Activated B cell treated with CpG ODN at 0.5 μM for 24 hours (primary cell): ENCODE data around the gene RNU6-9. TPM values are rescaled to one million over a fixed set of nuclear protein-coding genes. Genes with fewer than 3 reads are reported as not detected.

ENCODE experiments used
- ATAC-seq: fragments of 200-7000 bp; cut with Tn5 transposase; one replicate; pipeline ENCODE4 v1.10.0; 2021; ENCODE audit warnings: low read depth, mild to moderate bottlenecking, moderate library complexity
- CTCF ChIA-PET: fragments of 350-600 bp; sonication (Branson Sonifier 250); formaldehyde crosslinking; loops from one replicate; lab custom pipeline; 2021; ENCODE audit warnings: antibody characterized with exemption; lab: Charles Lee
- POLR2A ChIA-PET: fragments of 350-600 bp; sonication (Branson Sonifier 250); formaldehyde crosslinking; loops from one replicate; lab custom pipeline; 2021; ENCODE audit warnings: antibody characterized with exemption; lab: Charles Lee
- DNase-seq: peaks from one replicate; pipeline ENCODE4 v3.0.0; 2022
- H3K27ac Mint-ChIP-seq: one replicate; pipeline ENCODE4 v1.8.0; 2020; ENCODE audit warnings: mixed read lengths
- H3K27me3 Mint-ChIP-seq: one replicate; pipeline ENCODE4 v1.8.0; 2021; ENCODE audit warnings: mixed read lengths
- H3K36me3 Mint-ChIP-seq: one replicate; pipeline ENCODE4 v1.8.0; 2021; ENCODE audit warnings: low read depth, mixed read lengths
- H3K4me1 Mint-ChIP-seq: one replicate; pipeline ENCODE4 v1.8.0; 2021; ENCODE audit warnings: mixed read lengths
- H3K4me3 Mint-ChIP-seq: one replicate; pipeline ENCODE4 v1.8.0; 2020; ENCODE audit warnings: mild to moderate bottlenecking, mixed read lengths
- H3K9me3 Mint-ChIP-seq: one replicate; pipeline ENCODE4 v1.8.0; 2020; ENCODE audit warnings: mixed read lengths
- intact Hi-C: fragments of 100-400 bp; cut with micrococcal nuclease; formaldehyde crosslinking; loops from one replicate; pipeline ENCODE4 v1.15.1; 2024
- total RNA-seq: library from RNA; stranded (reverse); gene quantifications from 2 replicates; pipeline ENCODE4 v1.2.3, GENCODE V29; 2022
- TF ChIP-seq, protein P1 (sequence below): fragments of 200-600 bp; IDR thresholded peaks from one replicate; pipeline ENCODE4 v1.8.0; 2022; ENCODE audit warnings: antibody characterized with exemption, mild to moderate bottlenecking

RNU6-9 gene
- total RNA-seq, 1 donor from 2014 or later: not detected

DNA sequence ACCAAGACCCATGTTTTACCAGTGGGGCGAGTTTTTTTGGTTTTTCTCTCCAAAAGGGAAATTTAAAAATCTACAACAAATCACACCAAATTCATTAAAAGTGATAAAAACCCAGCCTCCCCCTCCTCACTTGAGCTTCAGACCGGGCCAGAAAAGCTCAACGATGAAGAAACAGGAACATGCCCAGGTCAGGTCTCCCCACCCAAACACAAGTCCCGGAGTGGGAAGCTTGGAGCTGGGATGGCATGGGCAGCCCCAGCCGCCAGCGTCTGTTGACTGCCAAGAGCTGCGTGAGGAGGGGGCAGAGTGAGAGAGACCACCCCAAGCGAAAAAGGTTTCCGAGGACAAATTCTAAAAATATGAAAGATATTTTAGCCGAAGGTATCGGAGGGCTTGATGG is 3.7 kb downstream of the RNU6-9 start:
- H3K4me3 Mint-ChIP-seq: no peak overlapping the region
- no peak for DNase-seq
- ChIA-PET CTCF (no interaction called here), POLR2A (interaction anchor here (7.8 kb wide), 1 partner anchor 10 kb away, joined by 213 read pairs; no protein-coding TSS in a partner anchor)
- no peaks in the 10 kb centered on the region for H3K27me3 Mint-ChIP-seq
- peaks cover 27% of the 10 kb centered on the region for H3K4me1 Mint-ChIP-seq
- peaks cover 46% of the 10 kb centered on the region for H3K36me3 Mint-ChIP-seq
- no peak overlapping the region for H3K27ac Mint-ChIP-seq
- intact Hi-C loops: no loop called here
- no peak for ATAC-seq
- H3K9me3 Mint-ChIP-seq: no peaks in the 10 kb centered on the region
- TF ChIP-seq, protein P1, sequence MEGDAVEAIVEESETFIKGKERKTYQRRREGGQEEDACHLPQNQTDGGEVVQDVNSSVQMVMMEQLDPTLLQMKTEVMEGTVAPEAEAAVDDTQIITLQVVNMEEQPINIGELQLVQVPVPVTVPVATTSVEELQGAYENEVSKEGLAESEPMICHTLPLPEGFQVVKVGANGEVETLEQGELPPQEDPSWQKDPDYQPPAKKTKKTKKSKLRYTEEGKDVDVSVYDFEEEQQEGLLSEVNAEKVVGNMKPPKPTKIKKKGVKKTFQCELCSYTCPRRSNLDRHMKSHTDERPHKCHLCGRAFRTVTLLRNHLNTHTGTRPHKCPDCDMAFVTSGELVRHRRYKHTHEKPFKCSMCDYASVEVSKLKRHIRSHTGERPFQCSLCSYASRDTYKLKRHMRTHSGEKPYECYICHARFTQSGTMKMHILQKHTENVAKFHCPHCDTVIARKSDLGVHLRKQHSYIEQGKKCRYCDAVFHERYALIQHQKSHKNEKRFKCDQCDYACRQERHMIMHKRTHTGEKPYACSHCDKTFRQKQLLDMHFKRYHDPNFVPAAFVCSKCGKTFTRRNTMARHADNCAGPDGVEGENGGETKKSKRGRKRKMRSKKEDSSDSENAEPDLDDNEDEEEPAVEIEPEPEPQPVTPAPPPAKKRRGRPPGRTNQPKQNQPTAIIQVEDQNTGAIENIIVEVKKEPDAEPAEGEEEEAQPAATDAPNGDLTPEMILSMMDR: no peak

DNA sequence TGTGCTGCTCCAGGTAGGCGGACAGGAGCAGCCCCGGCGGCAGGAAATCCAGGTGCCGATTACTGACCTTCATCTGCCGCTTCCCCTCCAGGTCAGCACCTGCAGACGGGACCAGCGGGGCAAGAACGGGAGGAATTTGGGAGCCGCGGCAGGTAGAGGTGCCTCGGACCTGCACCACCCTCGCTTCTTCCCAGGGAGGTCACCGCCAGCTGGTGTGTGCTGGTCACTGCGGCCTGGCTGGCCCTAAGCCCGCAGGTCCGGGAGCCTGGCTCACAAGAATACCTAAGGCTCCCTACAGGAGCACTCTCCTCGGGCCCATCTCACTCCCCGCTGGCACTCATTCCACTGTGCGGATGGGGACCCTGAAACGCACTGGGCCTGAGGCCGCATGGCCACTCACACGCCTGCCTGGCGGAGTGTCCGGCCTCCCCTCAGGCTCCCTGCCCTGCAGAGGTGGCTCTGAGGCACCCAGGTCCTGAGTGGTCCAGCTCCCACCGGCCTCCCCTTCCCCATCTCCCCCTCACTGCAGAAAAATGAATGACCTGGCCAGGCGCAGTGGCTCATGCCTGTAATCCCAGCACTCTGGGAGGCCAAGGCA is 4.3 kb downstream of the RNU6-9 start:
- no peak overlapping the region for H3K27ac Mint-ChIP-seq
- POLR2A ChIA-PET: interaction anchor here (7.8 kb wide), 1 partner anchor 9 kb away, joined by 213 read pairs; no protein-coding TSS in a partner anchor
- CTCF ChIA-PET: no interaction called here
- peaks cover 47% of the 10 kb centered on the region for H3K36me3 Mint-ChIP-seq
- no peak for ATAC-seq
- H3K4me1 Mint-ChIP-seq: peaks cover 25% of the 10 kb centered on the region
- no peaks in the 10 kb centered on the region for H3K27me3 Mint-ChIP-seq
- no peak overlapping the region for H3K4me3 Mint-ChIP-seq
- DNase-seq: no peak
- intact Hi-C loops: no loop called here
- TF ChIP-seq, protein P1: no peak
- H3K9me3 Mint-ChIP-seq: no peaks in the 10 kb centered on the region

DNA sequence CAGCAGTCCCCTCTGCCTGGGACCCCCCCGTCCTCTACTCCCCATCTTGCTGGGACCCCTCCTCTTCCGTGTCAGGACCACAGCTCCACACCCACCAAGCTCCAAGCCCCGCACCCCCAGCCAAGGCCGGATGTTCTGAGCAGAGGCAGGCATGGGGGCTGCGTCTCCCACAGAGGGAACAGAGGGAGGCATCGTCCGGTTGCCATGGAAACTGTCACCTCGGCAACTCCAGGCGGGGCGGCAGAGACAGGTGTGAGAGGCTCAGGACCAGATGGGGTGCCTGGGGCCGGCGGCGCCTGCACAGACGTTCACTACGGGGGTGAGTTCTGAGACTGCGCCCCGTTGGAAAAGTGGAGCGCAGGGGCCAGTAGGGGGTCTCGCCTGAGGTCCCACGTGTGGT is 5.4 kb downstream of the RNU6-9 start:
- DNase-seq (no peak), ATAC-seq (peak; percentile 66)
- TF ChIP-seq, protein P1: no peak
- no peaks in the 10 kb centered on the region for H3K9me3 Mint-ChIP-seq
- peaks cover 21% of the 10 kb centered on the region for H3K4me1 Mint-ChIP-seq
- peaks cover 42% of the 10 kb centered on the region for H3K36me3 Mint-ChIP-seq
- H3K27me3 Mint-ChIP-seq: no peaks in the 10 kb centered on the region
- peak overlapping the region; percentile 85 for H3K27ac Mint-ChIP-seq
- CTCF ChIA-PET: interaction anchor here (0.5 kb wide), 1 partner anchor 35 kb away, joined by 3 read pairs; no protein-coding TSS in a partner anchor
- intact Hi-C loops: no loop called here
- POLR2A ChIA-PET: interaction anchor here (0.6 to 7.8 kb wide), 2 partner anchors 8 to 1146 kb away, joined by 4 to 213 read pairs; no protein-coding TSS in a partner anchor
- H3K4me3 Mint-ChIP-seq: no peak overlapping the region

GRCh38 chr19:899336-900042 is 6.2 kb downstream of the RNU6-9 start:
- ChIA-PET POLR2A (interaction anchor here (7.8 kb wide), 1 partner anchor 7 kb away, joined by 213 read pairs; no protein-coding TSS in a partner anchor), CTCF (interaction anchor here (0.6 kb wide), 1 partner anchor 1494 kb away, joined by 3 read pairs; no protein-coding TSS in a partner anchor)
- ATAC-seq (no peak), DNase-seq (no peak)
- no peak overlapping the region for H3K4me3 Mint-ChIP-seq
- peaks cover 25% of the 10 kb centered on the region for H3K4me1 Mint-ChIP-seq
- H3K27ac Mint-ChIP-seq: peak overlapping the region; percentile 85
- intact Hi-C loops: no loop called here
- no peaks in the 10 kb centered on the region for H3K9me3 Mint-ChIP-seq
- TF ChIP-seq, protein P1: no peak
- no peaks in the 10 kb centered on the region for H3K27me3 Mint-ChIP-seq
- H3K36me3 Mint-ChIP-seq: peaks cover 49% of the 10 kb centered on the region

GRCh38 chr19:900043-900301 is 6.7 kb downstream of the RNU6-9 start:
- Mint-ChIP-seq H3K27ac (no peak overlapping the region), H3K4me3 (no peak overlapping the region), H3K27me3 (no peaks in the 10 kb centered on the region), H3K4me1 (peaks cover 29% of the 10 kb centered on the region), H3K36me3 (peaks cover 49% of the 10 kb centered on the region), H3K9me3 (no peaks in the 10 kb centered on the region)
- TF ChIP-seq, protein P1: no peak
- intact Hi-C loops: no loop called here
- ChIA-PET POLR2A (no interaction called here), CTCF (no interaction called here)
- ATAC-seq (no peak), DNase-seq (no peak)
